Activated T-cell treated with anti-CD3 and anti-CD28 coated beads, Interleukin-2, amount 50 U/mL, for 72 hours (primary cell): ENCODE data around the gene LRRC17. TPM values are rescaled to one million over a fixed set of nuclear protein-coding genes. Genes with fewer than 3 reads are reported as not detected.
"Not testable (repeated sequence)": the region's sequence is repeated elsewhere in the genome, so short reads cannot be mapped to it uniquely, and the experiment has no call there.

Source experiments
- ATAC-seq, 2 donors: fragments of 150-1000 bp; cut with Tn5 transposase; replicated peaks in 1 of 2; 2 replicates each; pipeline ENCODE4 v1.10.0; 2021; ENCODE audit warnings: moderate library complexity in 2 of 2, mild to moderate bottlenecking in 1 of 2
- DNase-seq, 2 donors: peaks; one replicate each; pipeline ENCODE4 v3.0.0; 2021 to 2022; ENCODE audit warnings: mixed read lengths in 1 of 2
- H3K27ac Mint-ChIP-seq: one replicate; pipeline ENCODE4 v1.8.0; 2022; ENCODE audit warnings: mild to moderate bottlenecking, moderate library complexity, mixed read lengths
- H3K27me3 Mint-ChIP-seq: one replicate; pipeline ENCODE4 v1.8.0; 2022; ENCODE audit warnings: low read depth, mixed read lengths
- H3K36me3 Mint-ChIP-seq, 2 donors: one replicate each; pipeline ENCODE4 v1.8.0; 2022; ENCODE audit warnings: mixed read lengths in 2 of 2, mild to moderate bottlenecking in 1 of 2; ENCODE audit not compliant: insufficient read depth in 2 of 2
- H3K4me1 Mint-ChIP-seq: one replicate; pipeline ENCODE4 v1.8.0; 2022; ENCODE audit warnings: low read depth, mixed read lengths
- H3K4me3 Mint-ChIP-seq, 2 donors: one replicate each; pipeline ENCODE4 v1.8.0; 2022; ENCODE audit warnings: mild to moderate bottlenecking in 2 of 2, mixed read lengths in 2 of 2, moderate library complexity in 2 of 2
- H3K9me3 Mint-ChIP-seq, 2 donors: one replicate each; pipeline ENCODE4 v1.8.0; 2022; ENCODE audit warnings: mixed read lengths in 2 of 2
- total RNA-seq, 2 donors: library from RNA; stranded (reverse); gene quantifications; one replicate each; pipeline ENCODE4 v1.2.3, GENCODE V29; 2022

Gene LRRC17
- total RNA-seq, 2 donors from 2014 or later = 0.31 TPM; not detected in 1

DNA sequence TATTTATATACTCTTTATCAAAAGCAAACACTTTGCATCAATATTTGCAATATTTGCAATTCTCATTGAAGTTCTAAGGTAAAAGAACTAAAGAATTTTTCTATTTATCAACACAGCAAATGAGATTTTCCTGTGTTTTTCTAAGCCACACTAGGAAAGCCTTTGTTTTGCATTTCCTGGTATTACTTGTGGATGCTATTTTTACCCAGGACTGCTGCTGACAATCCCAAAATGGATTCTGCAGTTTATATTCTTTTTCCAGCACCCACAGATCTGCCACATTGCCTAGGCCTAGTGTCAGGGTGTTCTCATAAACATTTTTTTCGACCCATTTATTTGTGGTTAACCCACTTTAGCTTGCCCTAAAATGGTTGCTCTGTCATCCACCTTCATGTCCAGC lies 25.9 kb downstream of the LRRC17 start:
- no peak overlapping the region for H3K27ac Mint-ChIP-seq
- no peaks in the 10 kb centered on the region for H3K9me3 Mint-ChIP-seq

GRCh38 chr7:102942181-102942866 lies 29.5 kb downstream of the LRRC17 start:
- ATAC-seq = no peak
- H3K36me3 Mint-ChIP-seq = no peaks in the 10 kb centered on the region

More for the DNA sequence above, 25.9 kb downstream of the LRRC17 start:
- DNase-seq = no peak
- ATAC-seq = no peak
- H3K4me3 Mint-ChIP-seq = no peak overlapping the region
- no peaks in the 10 kb centered on the region for H3K27me3 Mint-ChIP-seq
- no peaks in the 10 kb centered on the region for H3K4me1 Mint-ChIP-seq
- no peaks in the 10 kb centered on the region for H3K36me3 Mint-ChIP-seq

DNA sequence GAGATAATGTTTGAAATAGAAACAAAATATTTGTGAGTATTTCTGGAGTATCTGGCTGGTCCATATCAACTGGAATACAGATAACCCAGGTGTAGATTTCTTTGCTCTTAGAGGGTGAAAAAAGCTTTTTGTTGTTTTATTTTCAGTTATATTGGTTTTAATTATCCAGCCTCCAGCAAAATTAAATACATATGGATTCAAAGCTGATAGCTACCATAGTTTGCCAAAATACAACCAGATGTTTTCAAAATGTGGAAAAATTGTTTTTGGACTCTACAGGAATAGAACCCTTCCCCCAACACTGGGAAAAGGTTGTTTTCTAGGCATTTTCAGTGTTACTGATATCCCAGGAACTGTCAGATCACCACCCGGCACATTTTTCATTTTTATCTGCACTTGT lies 30.1 kb downstream of the LRRC17 start:
- ATAC-seq (no peak), DNase-seq (no peak)
- H3K4me1 Mint-ChIP-seq = no peaks in the 10 kb centered on the region
- H3K9me3 Mint-ChIP-seq = no peaks in the 10 kb centered on the region
- H3K27ac Mint-ChIP-seq = no peak overlapping the region
- H3K27me3 Mint-ChIP-seq = no peaks in the 10 kb centered on the region
- no peaks in the 10 kb centered on the region for H3K36me3 Mint-ChIP-seq
- no peak overlapping the region for H3K4me3 Mint-ChIP-seq

More at GRCh38 chr7:102942181-102942866, 29.5 kb downstream of the LRRC17 start:
- no peaks in the 10 kb centered on the region for H3K4me1 Mint-ChIP-seq
- H3K9me3 Mint-ChIP-seq = no peaks in the 10 kb centered on the region
- no peak for DNase-seq
- H3K4me3 Mint-ChIP-seq = no peak overlapping the region
- no peaks in the 10 kb centered on the region for H3K27me3 Mint-ChIP-seq
- no peak overlapping the region for H3K27ac Mint-ChIP-seq

GRCh38 chr7:102943423-102944169 lies 30.8 kb downstream of the LRRC17 start:
- Mint-ChIP-seq H3K36me3 (no peaks in the 10 kb centered on the region), H3K27me3 (no peaks in the 10 kb centered on the region), H3K27ac (no peak overlapping the region), H3K4me3 (no peak overlapping the region), H3K4me1 (no peaks in the 10 kb centered on the region), H3K9me3 (no peaks in the 10 kb centered on the region)
- DNase-seq (peak in 1 of 2 donors; percentile 2), ATAC-seq (peak in 1 of 2 donors; percentile 73)

DNA sequence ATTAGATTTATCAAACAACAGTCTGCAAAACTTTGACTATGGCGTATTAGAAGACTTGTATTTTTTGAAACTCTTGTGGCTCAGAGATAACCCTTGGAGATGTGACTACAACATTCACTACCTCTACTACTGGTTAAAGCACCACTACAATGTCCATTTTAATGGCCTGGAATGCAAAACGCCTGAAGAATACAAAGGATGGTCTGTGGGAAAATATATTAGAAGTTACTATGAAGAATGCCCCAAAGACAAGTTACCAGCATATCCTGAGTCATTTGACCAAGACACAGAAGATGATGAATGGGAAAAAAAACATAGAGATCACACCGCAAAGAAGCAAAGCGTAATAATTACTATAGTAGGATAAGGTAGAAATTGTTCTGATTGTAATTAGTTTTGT lies 31.4 kb downstream of the LRRC17 start:
- Mint-ChIP-seq H3K4me3 (no peak overlapping the region), H3K27me3 (no peaks in the 10 kb centered on the region), H3K9me3 (no peaks in the 10 kb centered on the region), H3K36me3 (no peaks in the 10 kb centered on the region), H3K4me1 (no peaks in the 10 kb centered on the region), H3K27ac (no peak overlapping the region)
- DNase-seq = no peak
- no peak for ATAC-seq

GRCh38 chr7:102951839-102952238 lies 39.0 kb downstream of the LRRC17 start:
- H3K4me1 Mint-ChIP-seq = no peaks in the 10 kb centered on the region
- H3K36me3 Mint-ChIP-seq = peaks cover 5 to 9% of the 10 kb centered on the region in 2 donors
- ATAC-seq = no peak
- no peak overlapping the region for H3K4me3 Mint-ChIP-seq
- no peak overlapping the region for H3K27ac Mint-ChIP-seq
- no peak for DNase-seq
- H3K27me3 Mint-ChIP-seq = no peaks in the 10 kb centered on the region
- peaks cover 12 to 15% of the 10 kb centered on the region in 2 donors for H3K9me3 Mint-ChIP-seq

DNA sequence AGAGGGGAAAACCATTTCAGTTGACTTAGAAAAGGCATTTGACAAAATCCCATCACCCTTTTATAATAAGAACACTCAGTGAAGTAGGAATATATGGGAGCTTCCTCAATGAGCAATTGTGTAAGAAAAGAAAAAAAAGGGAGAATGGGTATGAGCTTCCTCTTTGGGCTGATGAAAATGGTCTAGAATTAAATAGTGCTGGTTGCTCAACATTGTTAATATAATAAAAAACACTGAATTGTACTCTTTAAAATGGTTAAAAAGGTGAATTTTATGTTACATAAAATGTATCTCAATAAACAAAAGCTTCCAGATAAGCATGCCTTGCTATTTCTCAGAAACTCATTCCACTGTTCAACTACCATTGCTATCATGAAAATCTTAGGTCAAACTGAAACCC lies 40.6 kb downstream of the LRRC17 start:
- no peaks in the 10 kb centered on the region for H3K27me3 Mint-ChIP-seq
- H3K27ac Mint-ChIP-seq = no peak overlapping the region
- H3K4me3 Mint-ChIP-seq = no peak overlapping the region
- peaks cover 12 to 15% of the 10 kb centered on the region in 2 donors for H3K9me3 Mint-ChIP-seq
- ATAC-seq (no peak), DNase-seq (no peak)
- peaks cover 5 to 9% of the 10 kb centered on the region in 2 donors for H3K36me3 Mint-ChIP-seq
- no peaks in the 10 kb centered on the region for H3K4me1 Mint-ChIP-seq

DNA sequence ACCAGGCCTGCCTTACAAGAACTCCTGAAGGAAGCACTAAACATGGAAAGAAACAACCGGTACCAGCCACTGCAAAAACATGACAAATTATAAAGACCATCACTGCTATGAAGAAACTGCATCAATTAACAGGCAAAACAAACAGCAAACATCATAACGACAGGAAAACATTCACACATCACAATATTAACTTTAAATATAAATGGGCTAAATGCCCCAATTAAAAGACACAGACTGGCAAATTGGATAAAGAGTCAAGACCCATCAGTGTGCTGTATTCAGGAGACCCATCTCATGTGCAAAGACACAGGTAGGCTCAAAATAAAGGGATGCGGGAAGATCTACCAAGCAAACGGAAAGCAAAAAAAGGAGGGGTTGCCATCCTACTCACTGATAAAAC lies 41.6 kb downstream of the LRRC17 start:
- not testable (repeated sequence) for H3K4me3 Mint-ChIP-seq, H3K36me3 Mint-ChIP-seq, H3K4me1 Mint-ChIP-seq, ATAC-seq, DNase-seq, H3K27me3 Mint-ChIP-seq, H3K27ac Mint-ChIP-seq
- peaks cover 12 to 15% of the 10 kb centered on the region in 2 donors for H3K9me3 Mint-ChIP-seq

- not testable (repeated sequence) for H3K4me3 Mint-ChIP-seq, DNase-seq, H3K4me1 Mint-ChIP-seq, H3K27me3 Mint-ChIP-seq, ATAC-seq, H3K27ac Mint-ChIP-seq, H3K36me3 Mint-ChIP-seq
- H3K9me3 Mint-ChIP-seq = peaks cover 11 to 13% of the 10 kb centered on the region in 2 donors
These were observed 45.2 kb downstream of the LRRC17 start for GRCh38 chr7:102958004-102958403.

DNA sequence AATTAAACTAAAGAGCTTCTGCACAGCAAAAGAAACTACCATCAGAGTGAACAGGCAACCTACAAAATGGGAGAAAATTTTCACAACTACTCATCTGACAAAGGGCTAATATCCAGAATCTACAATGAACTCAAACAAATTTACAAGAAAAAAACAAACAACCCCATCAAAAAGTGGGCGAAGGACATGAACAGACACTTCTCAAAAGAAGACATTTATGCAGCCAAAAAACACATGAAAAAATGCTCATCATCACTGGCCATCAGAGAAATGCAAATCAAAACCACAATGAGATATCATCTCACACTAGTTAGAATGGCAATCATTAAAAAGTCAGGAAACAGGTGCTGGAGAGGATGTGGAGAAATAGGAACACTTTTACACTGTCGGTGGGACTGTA lies 49.2 kb downstream of the LRRC17 start:
- H3K36me3 Mint-ChIP-seq, H3K4me1 Mint-ChIP-seq, H3K4me3 Mint-ChIP-seq, DNase-seq, H3K27me3 Mint-ChIP-seq, ATAC-seq, H3K9me3 Mint-ChIP-seq, H3K27ac Mint-ChIP-seq: not testable (repeated sequence)

DNA sequence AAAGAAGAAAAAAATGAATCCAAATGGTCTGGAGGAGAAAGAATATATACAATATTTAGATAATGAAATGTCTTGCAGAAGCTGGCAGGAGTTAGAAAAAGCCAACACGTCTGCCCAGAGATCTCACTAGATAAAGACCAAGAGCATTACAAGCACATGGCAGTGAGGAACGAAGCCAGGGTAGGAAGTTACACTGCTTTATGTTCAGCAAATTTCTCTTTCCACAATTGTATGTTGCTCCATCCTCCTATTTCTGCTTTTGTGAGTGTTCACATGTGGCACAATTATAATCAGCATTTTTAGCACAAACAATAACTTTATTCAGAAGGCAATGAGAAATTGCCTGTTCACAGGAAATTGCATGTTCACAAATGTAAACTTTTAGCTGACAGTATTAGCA lies 53.7 kb downstream of the LRRC17 start:
- no peak overlapping the region for H3K27ac Mint-ChIP-seq
- no peak for ATAC-seq
- H3K36me3 Mint-ChIP-seq = no peaks in the 10 kb centered on the region
- no peak for DNase-seq
- H3K4me1 Mint-ChIP-seq = no peaks in the 10 kb centered on the region
- H3K9me3 Mint-ChIP-seq = no peaks in the 10 kb centered on the region
- no peaks in the 10 kb centered on the region for H3K27me3 Mint-ChIP-seq
- H3K4me3 Mint-ChIP-seq = no peak overlapping the region

DNA sequence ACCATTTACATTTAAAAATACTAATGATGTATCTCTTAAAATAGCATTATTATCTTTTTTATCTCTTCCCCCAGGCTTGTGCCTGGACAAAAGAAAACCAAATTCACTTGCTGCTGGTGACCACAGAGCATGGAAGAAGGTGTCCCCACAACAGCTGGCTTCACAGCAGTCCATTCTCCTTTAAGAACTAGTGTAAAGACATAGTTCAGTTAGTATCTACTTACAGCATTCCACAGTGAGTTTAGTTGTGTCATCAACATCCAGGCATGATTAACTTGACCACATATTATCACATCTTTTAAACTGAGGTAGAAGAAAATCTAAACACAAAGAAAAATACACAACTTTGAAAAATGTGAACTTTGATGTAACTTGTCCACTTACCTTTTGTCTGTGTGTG lies 55.0 kb downstream of the LRRC17 start:
- no peak for DNase-seq
- Mint-ChIP-seq H3K4me1 (no peaks in the 10 kb centered on the region), H3K4me3 (no peak overlapping the region), H3K27ac (no peak overlapping the region), H3K36me3 (no peaks in the 10 kb centered on the region), H3K9me3 (no peaks in the 10 kb centered on the region), H3K27me3 (no peaks in the 10 kb centered on the region)
- no peak for ATAC-seq

- H3K36me3 Mint-ChIP-seq = no peaks in the 10 kb centered on the region
- no peak overlapping the region for H3K4me3 Mint-ChIP-seq
- no peaks in the 10 kb centered on the region for H3K4me1 Mint-ChIP-seq
- DNase-seq (no peak), ATAC-seq (no peak)
- no peaks in the 10 kb centered on the region for H3K27me3 Mint-ChIP-seq
- no peaks in the 10 kb centered on the region for H3K9me3 Mint-ChIP-seq
- no peak overlapping the region for H3K27ac Mint-ChIP-seq
These were observed 60.4 kb downstream of the LRRC17 start for GRCh38 chr7:102973096-102973802.
